H9 (cell line): ENCODE data around the gene AURKB. TPM values are rescaled to one million over a fixed set of nuclear protein-coding genes. Genes with fewer than 3 reads are reported as not detected.

Source experiments
- DNase-seq: peaks from one replicate; pipeline ENCODE4 v3.0.0-alpha.2; 2017
- H2AFZ ChIP-seq: one replicate; pipeline ENCODE4 v1.6.1; 2013; ENCODE audit warnings: mild to moderate bottlenecking, low read length, control low read depth, moderate library complexity
- H2AK5ac ChIP-seq: 2 replicates; pipeline ENCODE4 v1.6.1; 2013; ENCODE audit warnings: low read length, control low read depth, mixed read lengths; ENCODE audit not compliant: insufficient read length
- H2BK120ac ChIP-seq: one replicate; pipeline ENCODE4 v1.6.1; 2013; ENCODE audit warnings: low read depth, mild to moderate bottlenecking, low read length, control low read depth, inconsistent platforms; ENCODE audit not compliant: poor library complexity, severe bottlenecking
- H2BK12ac ChIP-seq: 2 replicates; pipeline ENCODE4 v1.6.1; 2013; ENCODE audit warnings: low read length, control low read depth, mixed read lengths, low read depth; ENCODE audit not compliant: insufficient read length
- H2BK15ac ChIP-seq: 2 replicates; pipeline ENCODE4 v1.6.1; 2013; ENCODE audit warnings: low read depth, low read length, control low read depth
- H2BK20ac ChIP-seq: one replicate; pipeline ENCODE4 v1.6.1; 2013; ENCODE audit warnings: low read depth, mild to moderate bottlenecking, low read length, control low read depth, inconsistent platforms; ENCODE audit not compliant: poor library complexity, severe bottlenecking
- H2BK5ac ChIP-seq: 2 replicates; pipeline ENCODE4 v1.6.1; 2013; ENCODE audit warnings: low read length, control low read depth, mixed read lengths; ENCODE audit not compliant: insufficient read length
- H3K14ac ChIP-seq: 2 replicates; pipeline ENCODE4 v1.6.1; 2013; ENCODE audit warnings: low read length, control low read depth; ENCODE audit not compliant: insufficient read depth
- H3K18ac ChIP-seq: 2 replicates; pipeline ENCODE4 v1.6.1; 2013; ENCODE audit warnings: low read depth, mild to moderate bottlenecking, mixed read lengths, low read length, control low read depth; ENCODE audit not compliant: insufficient read length
- H3K23ac ChIP-seq: 2 replicates; pipeline ENCODE4 v1.6.1; 2013; ENCODE audit warnings: low read length, control low read depth, mixed read lengths, low read depth; ENCODE audit not compliant: insufficient read length
- H3K23me2 ChIP-seq: 2 replicates; pipeline ENCODE4 v1.6.1; 2013; ENCODE audit warnings: low read depth, mild to moderate bottlenecking, mixed read lengths, low read length, control low read depth; ENCODE audit not compliant: insufficient read length, poor library complexity, severe bottlenecking
- H3K27ac ChIP-seq: 2 replicates; pipeline ENCODE4 v1.5.1; 2013; ENCODE audit warnings: low read length, control low read depth, mixed read lengths, low read depth; ENCODE audit not compliant: insufficient read length
- H3K27me3 ChIP-seq: 2 replicates; pipeline ENCODE4 v1.6.1; 2013; ENCODE audit warnings: low read length, control low read depth, inconsistent platforms; ENCODE audit not compliant: insufficient read depth
- H3K4ac ChIP-seq: 2 replicates; pipeline ENCODE4 v1.6.1; 2013; ENCODE audit warnings: low read depth, mild to moderate bottlenecking, control low read depth, inconsistent platforms, low read length, moderate library complexity
- H3K4me1 ChIP-seq: 2 replicates; pipeline ENCODE4 v1.6.1; 2013; ENCODE audit warnings: low read length, control low read depth, inconsistent platforms; ENCODE audit not compliant: insufficient read depth
- H3K4me2 ChIP-seq: 2 replicates; pipeline ENCODE4 v1.6.1; 2013; ENCODE audit warnings: low read length, control low read depth, mixed read lengths; ENCODE audit not compliant: insufficient read length, insufficient read depth
- H3K56ac ChIP-seq: 2 replicates; pipeline ENCODE4 v1.6.1; 2013; ENCODE audit warnings: low read depth, mild to moderate bottlenecking, mixed read lengths, low read length, control low read depth; ENCODE audit not compliant: insufficient read length
- H3K79me1 ChIP-seq: 2 replicates; pipeline ENCODE4 v1.6.1; 2013; ENCODE audit warnings: low read depth, mild to moderate bottlenecking, moderate library complexity, low read length, control low read depth, inconsistent platforms; ENCODE audit not compliant: insufficient read depth, poor library complexity, severe bottlenecking
- H3K79me2 ChIP-seq: 2 replicates; pipeline ENCODE4 v1.6.1; 2013; ENCODE audit warnings: low read length, control low read depth, inconsistent platforms; ENCODE audit not compliant: insufficient read depth
- H3K9ac ChIP-seq: 2 replicates; pipeline ENCODE4 v1.6.1; 2013; ENCODE audit warnings: low read length, control low read depth, mixed read lengths; ENCODE audit not compliant: insufficient read length; ENCODE audit errors: extremely low read depth
- H3K9me3 ChIP-seq: one replicate; pipeline ENCODE4 v1.6.1; 2013; ENCODE audit warnings: low read depth, low read length, inconsistent platforms; ENCODE audit not compliant: control insufficient read depth
- H3T11ph ChIP-seq: one replicate; pipeline ENCODE4 v1.6.1; 2013; ENCODE audit warnings: mild to moderate bottlenecking, low read length, control low read depth, inconsistent platforms
- H4K20me1 ChIP-seq: one replicate; pipeline ENCODE4 v1.6.1; 2013; ENCODE audit not compliant: control insufficient read depth, insufficient read length, insufficient read depth
- H4K5ac ChIP-seq: 2 replicates; pipeline ENCODE4 v1.6.1; 2013; ENCODE audit warnings: low read depth, mild to moderate bottlenecking, mixed read lengths, low read length, control low read depth; ENCODE audit not compliant: insufficient read length
- H4K8ac ChIP-seq: replicated peaks from 2 replicates; pipeline ENCODE4 v1.6.1; 2013; ENCODE audit warnings: low read length, control low read depth, mixed read lengths, low read depth; ENCODE audit not compliant: insufficient read length
- H4K91ac ChIP-seq: 2 replicates; pipeline ENCODE4 v1.6.1; 2013; ENCODE audit warnings: low read depth, mild to moderate bottlenecking, moderate library complexity, mixed read lengths, low read length, control low read depth; ENCODE audit not compliant: insufficient read length
- H3K27ac Mint-ChIP-seq, 3 experiments: 2 replicates in 2 of 3; 3 replicates in 1 of 3; pipeline ENCODE4 v1.8.0; 2020 to 2021; ENCODE audit warnings: mixed read lengths in 3 of 3, mild to moderate bottlenecking in 1 of 3, moderate library complexity in 1 of 3
- H3K27me3 Mint-ChIP-seq: 2 replicates; pipeline ENCODE4 v1.8.0; 2021; ENCODE audit warnings: low read depth, mild to moderate bottlenecking, moderate library complexity, mixed read lengths
- H3K36me3 Mint-ChIP-seq, 3 experiments: 2 replicates in 2 of 3; 3 replicates in 1 of 3; pipeline ENCODE4 v1.8.0; 2020 to 2021; ENCODE audit warnings: low read depth in 3 of 3, mixed read lengths in 3 of 3; ENCODE audit not compliant: insufficient read depth in 1 of 3
- H3K4me1 Mint-ChIP-seq, 2 experiments: 2 replicates each; pipeline ENCODE4 v1.8.0; 2020; ENCODE audit warnings: mixed read lengths in 2 of 2
- H3K4me3 Mint-ChIP-seq, 2 experiments: 2 replicates in 1 of 2; 3 replicates in 1 of 2; pipeline ENCODE4 v1.8.0; 2020 to 2021; ENCODE audit warnings: mild to moderate bottlenecking in 2 of 2, mixed read lengths in 2 of 2, moderate library complexity in 1 of 2
- H3K9me3 Mint-ChIP-seq, 2 experiments: 2 replicates in 1 of 2; 3 replicates in 1 of 2; pipeline ENCODE4 v1.8.0; 2020; ENCODE audit warnings: mild to moderate bottlenecking in 2 of 2, mixed read lengths in 2 of 2, moderate library complexity in 1 of 2
- CTCF ChIP-seq: fragments of 200-600 bp; sonication (generic); conservative IDR thresholded peaks from 3 replicates; pipeline ENCODE4 v1.8.0; 2021; ENCODE audit warnings: antibody characterized with exemption, mild to moderate bottlenecking
- WGBS: extraction: QIAGEN DNeasy Blood & Tissue Kit; methylation state at CpG from one replicate; pipeline ENCODE4 v1.1.7; 2013; ENCODE audit warnings: missing lambda C conversion rate, low lambda C conversion rate, mixed read lengths; ENCODE audit not compliant: insufficient read length; ENCODE audit errors: extremely low coverage; 5-methylcytosine and 5-hydroxymethylcytosine counted together
- total RNA-seq: library from RNA; stranded (reverse); gene quantifications from 2 replicates; pipeline ENCODE4 v1.2.1, GENCODE V29; 2021

Gene AURKB
- total RNA-seq, 1 experiment from 2014 or later: 171 TPM

GRCh38 chr17:8256691-8257090 is 46.3 kb upstream of the AURKB start:
- no CpG with 5 or more reads among the region's 6 CpGs for WGBS
- Histone ChIP-seq H2AFZ (no peak overlapping the region), H2BK15ac (no peak overlapping the region), H3K9me3 (no peaks in the 10 kb centered on the region), H3K79me1 (peaks cover 5% of the 10 kb centered on the region), H3K4me1 (no peaks in the 10 kb centered on the region), H3K27ac (no peak overlapping the region), H3K9ac (no peak overlapping the region), H3K23ac (no peak overlapping the region), H3T11ph (no peak overlapping the region), H4K8ac (no peak overlapping the region), H2BK120ac (no peak overlapping the region), H3K27me3 (no peaks in the 10 kb centered on the region), H4K20me1 (no peaks in the 10 kb centered on the region), H4K91ac (no peak overlapping the region), H3K18ac (no peak overlapping the region), H2AK5ac (no peak overlapping the region), H3K79me2 (peaks cover 6% of the 10 kb centered on the region; the same call in 1 of the 2 replicates), H4K5ac (no peak overlapping the region), H3K14ac (no peak overlapping the region), H2BK5ac (no peak overlapping the region), H2BK12ac (no peak overlapping the region), H3K4ac (no peak overlapping the region), H2BK20ac (no peak overlapping the region), H3K56ac (no peak overlapping the region), H3K4me2 (no peak overlapping the region), H3K23me2 (no peaks in the 10 kb centered on the region)
- Mint-ChIP-seq H3K27ac (no peak overlapping the region), H3K27me3 (no peaks in the 10 kb centered on the region), H3K4me1 (no peaks in the 10 kb centered on the region), H3K36me3 (peaks cover 47 to 82% (median 71%) of the 10 kb centered on the region in 3 experiments), H3K9me3 (no peaks in the 10 kb centered on the region; a peak in 1 of 5 replicates), H3K4me3 (no peak overlapping the region)
- TF ChIP-seq CTCF: no peak
- no peak for DNase-seq
